ENCODE measurements around the gene NUDC.

Gene NUDC

DNA sequence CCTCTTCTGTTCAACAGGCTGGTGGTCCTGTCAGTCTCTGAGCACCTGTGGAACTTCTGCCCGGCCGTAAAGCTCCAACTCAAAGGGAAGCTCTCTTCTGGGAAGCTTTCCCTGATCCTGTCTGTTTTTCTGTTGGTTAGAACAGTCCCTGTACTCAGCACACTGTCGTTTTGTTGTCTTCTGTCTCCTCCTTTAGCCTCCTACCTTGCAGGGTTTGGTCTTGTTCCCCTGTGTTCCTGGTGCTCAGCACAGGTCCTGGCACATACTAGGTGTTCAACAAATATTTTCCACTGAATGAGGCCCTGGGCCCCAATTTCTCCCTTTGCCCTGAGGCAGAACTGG, 39.1 kb downstream of the NUDC start:
- Histone ChIP-seq H3K4me3 (no peak overlapping the region), H3K27ac (no peak overlapping the region)
- DNase-seq (ENCODE audit: low spot score): no peak
- TF ChIP-seq, protein P1, sequence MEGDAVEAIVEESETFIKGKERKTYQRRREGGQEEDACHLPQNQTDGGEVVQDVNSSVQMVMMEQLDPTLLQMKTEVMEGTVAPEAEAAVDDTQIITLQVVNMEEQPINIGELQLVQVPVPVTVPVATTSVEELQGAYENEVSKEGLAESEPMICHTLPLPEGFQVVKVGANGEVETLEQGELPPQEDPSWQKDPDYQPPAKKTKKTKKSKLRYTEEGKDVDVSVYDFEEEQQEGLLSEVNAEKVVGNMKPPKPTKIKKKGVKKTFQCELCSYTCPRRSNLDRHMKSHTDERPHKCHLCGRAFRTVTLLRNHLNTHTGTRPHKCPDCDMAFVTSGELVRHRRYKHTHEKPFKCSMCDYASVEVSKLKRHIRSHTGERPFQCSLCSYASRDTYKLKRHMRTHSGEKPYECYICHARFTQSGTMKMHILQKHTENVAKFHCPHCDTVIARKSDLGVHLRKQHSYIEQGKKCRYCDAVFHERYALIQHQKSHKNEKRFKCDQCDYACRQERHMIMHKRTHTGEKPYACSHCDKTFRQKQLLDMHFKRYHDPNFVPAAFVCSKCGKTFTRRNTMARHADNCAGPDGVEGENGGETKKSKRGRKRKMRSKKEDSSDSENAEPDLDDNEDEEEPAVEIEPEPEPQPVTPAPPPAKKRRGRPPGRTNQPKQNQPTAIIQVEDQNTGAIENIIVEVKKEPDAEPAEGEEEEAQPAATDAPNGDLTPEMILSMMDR (IDR thresholded peaks at IDR 0.05): no peak

DNA sequence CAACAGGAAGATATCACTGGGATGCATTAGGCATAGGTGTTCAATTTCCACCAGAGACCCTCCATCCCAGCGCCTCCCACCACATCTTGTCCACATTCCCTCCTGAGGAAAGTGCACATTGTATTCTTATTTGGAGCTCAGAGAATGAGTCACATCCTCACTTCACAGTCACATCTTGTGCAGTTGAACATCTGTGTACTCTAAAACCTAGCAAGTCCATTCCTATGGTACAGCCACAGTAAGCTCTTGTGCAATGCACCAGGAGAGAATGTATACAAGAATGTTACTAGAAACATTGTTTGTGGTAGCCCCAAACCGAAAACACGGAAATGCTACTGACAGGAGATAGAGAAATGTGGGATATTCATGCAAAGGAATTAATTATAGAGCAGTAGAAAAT, 40.3 kb downstream of the NUDC start:
- TF ChIP-seq, protein P1 (IDR thresholded peaks at IDR 0.05): no peak
- Histone ChIP-seq H3K27ac (no peak overlapping the region), H3K4me3 (no peak overlapping the region)
- no peak for DNase-seq (ENCODE audit: low spot score)

DNA sequence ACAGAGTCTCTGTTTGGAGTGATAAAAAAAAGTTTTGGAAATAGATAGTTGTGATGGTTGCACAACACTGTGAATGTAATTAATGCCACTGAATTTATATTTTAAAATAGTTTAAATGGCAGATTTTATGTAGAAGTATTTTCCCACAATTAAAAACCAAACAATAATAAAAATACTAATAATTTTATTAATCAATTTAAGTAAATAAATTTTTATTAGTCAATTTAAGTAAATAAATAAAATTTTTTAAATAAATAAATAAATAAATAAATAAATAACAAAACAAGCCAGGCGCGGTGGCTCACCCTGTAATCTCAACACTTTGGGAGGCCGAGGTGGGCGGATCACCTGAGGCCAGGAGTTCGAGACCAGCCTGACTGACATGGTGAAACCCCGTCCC, 43.7 kb downstream of the NUDC start:
- TF ChIP-seq, protein P1 (IDR thresholded peaks at IDR 0.05): no peak
- Histone ChIP-seq H3K27ac (no peak overlapping the region), H3K4me3 (no peak overlapping the region)
- no peak for DNase-seq (ENCODE audit: low spot score)

DNA sequence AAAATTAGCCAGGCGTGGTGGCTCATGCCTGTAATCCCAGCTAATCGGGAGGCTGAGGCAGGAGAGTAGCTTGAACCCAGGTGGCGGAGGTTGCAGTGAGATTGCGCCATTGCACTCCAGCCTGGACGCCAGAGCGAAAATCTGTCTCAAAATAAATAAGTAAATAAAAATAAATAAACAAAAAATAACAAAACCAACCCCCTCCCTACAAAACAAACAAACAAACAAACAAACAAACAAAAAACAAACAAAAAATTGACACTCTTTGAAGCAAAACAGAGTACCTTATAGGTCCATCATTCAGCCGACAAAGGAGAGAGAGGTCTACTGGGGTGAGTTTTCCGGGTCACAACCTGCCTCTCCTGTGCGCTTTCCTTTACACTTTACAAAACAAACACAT, 44.1 kb downstream of the NUDC start:
- no peak for DNase-seq (ENCODE audit: low spot score)
- TF ChIP-seq, protein P1 (IDR thresholded peaks at IDR 0.05): no peak
- Histone ChIP-seq H3K27ac (no peak overlapping the region), H3K4me3 (no peak overlapping the region)

DNA sequence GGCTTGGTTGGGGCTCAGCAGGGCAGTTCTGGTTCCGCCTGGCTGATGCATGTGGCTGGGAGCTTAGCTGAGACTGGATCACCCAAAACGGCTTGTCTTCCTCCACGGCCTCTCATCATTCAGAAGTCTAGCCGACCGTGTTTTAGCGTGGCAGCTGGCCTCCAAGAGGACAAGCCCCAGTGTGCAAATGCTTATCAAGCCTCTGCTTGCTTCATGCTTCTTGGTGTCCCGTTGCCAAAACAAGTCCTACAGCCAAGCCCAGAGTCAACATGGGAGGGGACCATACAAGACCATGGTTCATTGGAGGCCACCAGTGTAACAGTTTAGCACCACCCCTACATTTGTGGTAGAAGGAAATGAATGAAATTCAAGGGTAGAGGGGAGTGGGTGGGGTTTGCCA, 49.3 kb downstream of the NUDC start:
- Histone ChIP-seq H3K27ac (no peak overlapping the region), H3K4me3 (no peak overlapping the region)
- DNase-seq (ENCODE audit: low spot score): no peak
- TF ChIP-seq, protein P1 (IDR thresholded peaks at IDR 0.05): no peak

DNA sequence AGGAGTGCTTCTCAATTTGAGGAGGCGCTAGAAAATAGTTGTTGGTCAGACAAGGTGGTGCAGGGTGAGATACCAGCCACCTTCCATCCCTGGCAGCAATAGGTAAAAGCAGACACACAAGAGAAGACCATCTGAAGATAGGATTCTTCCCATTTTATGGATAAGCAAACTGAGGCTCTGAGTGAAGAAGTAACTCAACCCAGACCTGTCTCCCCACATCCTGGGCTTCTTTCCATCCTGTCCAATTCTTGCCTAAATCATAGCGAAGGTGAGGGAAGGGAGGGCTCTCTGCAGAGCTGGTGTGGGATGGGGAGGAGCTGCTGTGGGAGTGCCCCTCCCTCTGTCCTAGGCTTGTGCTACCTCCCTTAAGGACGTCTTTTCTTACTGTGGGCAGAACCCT, 50.0 kb downstream of the NUDC start:
- Histone ChIP-seq H3K27ac (no peak overlapping the region), H3K4me3 (no peak overlapping the region)
- no peak for DNase-seq (ENCODE audit: low spot score)
- TF ChIP-seq, protein P1 (IDR thresholded peaks at IDR 0.05): no peak

DNA sequence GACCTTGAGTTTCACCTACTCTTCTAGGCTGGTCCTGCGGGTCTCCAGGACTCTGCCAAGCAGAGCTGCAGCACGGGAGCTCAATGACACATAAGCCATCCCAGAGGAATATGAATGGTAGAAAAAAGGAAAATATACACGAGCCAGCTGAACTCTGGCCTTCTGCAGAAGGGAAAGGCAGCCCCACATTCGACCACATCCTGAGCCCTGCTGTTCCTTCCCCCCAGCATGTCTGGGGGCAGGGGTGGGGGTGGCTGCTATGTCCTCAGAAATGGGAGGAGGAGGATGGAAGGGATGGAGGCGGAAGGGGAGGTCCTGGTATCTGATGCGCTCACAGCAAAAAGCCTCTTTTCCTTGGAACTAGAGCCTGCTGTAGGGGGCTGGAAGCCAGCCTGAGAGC, 50.8 kb downstream of the NUDC start:
- no peak overlapping the region for H3K27ac ChIP-seq
- TF ChIP-seq, protein P1 (IDR thresholded peaks at IDR 0.05): no peak
- DNase-seq (ENCODE audit: low spot score): no peak
- no peak overlapping the region for H3K4me3 ChIP-seq
